Activated T-cell treated with anti-CD3 and anti-CD28 coated beads, Interleukin-2, amount 50 U/mL, for 1 hour (primary cell): Measurements from ENCODE around the gene STAB1.

Experiments
- DNase-seq: peaks from one replicate; pipeline ENCODE4 v3.0.0-alpha.2; 2020

STAB1 gene

GRCh38 chr3:52458031-52458760, 36.9 kb upstream of the STAB1 start:
- DNase-seq = no peak

- DNase-seq = no peak
These were observed 36.2 kb upstream of the STAB1 start for GRCh38 chr3:52458770-52459545.

- no peak for DNase-seq
These were observed 33.3 kb upstream of the STAB1 start for GRCh38 chr3:52461874-52462273.

- no peak for DNase-seq
These were observed 31.7 kb upstream of the STAB1 start for GRCh38 chr3:52463416-52463815.

GRCh38 chr3:52468336-52468735, 26.8 kb upstream of the STAB1 start:
- no peak for DNase-seq

DNA sequence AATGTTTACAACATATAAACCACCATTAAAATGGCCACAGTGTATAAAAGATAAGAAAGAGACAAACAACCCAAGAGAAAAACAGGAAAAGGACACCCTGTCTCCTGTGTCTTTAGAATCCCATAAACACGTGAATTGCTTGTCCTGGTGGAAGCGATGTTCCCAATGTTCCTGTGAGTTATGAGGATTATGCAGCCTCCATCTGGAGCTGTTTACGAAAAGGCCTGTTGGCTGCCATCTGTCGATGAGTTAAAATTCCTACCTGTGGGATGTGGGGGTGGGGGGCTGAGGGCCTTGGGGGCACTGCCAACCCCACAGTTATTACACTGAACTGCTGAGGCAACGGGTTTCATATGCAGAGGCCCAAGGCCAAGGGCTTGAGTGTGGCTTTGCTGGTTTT, 26.1 kb upstream of the STAB1 start:
- no peak for DNase-seq

- DNase-seq = no peak
These were observed 24.2 kb upstream of the STAB1 start for GRCh38 chr3:52470920-52471319.

GRCh38 chr3:52471371-52472238, 23.5 kb upstream of the STAB1 start:
- DNase-seq = peak; percentile 39

DNA sequence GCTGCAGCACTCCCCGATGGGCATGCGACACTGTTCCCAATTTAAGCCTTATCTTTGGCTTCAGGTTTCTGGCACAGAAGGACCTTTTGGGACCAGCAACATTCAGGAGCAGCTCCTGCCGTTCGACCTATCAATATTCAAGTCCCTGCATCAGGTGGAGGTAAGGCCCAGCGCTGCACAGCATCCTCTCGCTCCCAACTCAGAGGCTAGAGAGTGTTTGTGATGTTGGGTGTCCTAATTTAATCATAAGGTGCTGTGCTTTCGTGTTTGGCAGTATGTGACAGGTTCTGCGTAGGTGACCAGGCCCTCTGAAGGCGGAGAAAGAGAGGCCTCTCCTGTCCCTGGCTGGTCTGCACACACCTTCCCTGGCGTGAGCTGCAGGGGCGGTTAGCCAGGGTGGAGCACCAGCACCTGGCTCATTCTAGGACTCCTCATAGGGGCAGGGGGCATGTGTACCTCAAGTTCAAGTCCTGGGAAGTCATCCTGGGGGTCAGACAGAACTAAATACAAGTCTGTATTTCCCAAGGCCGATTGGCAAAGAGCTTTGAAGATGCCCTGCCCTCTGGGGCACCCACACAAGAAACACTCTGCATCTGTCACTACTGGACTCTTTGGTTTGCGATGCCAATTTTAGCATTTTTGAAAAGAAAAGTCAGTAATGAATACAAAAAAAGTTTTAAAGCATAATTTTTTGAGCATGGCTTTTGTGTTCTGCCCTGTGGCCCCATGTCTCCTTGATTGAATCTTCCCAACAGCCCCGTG, 22.7 kb upstream of the STAB1 start:
- DNase-seq = no peak

DNA sequence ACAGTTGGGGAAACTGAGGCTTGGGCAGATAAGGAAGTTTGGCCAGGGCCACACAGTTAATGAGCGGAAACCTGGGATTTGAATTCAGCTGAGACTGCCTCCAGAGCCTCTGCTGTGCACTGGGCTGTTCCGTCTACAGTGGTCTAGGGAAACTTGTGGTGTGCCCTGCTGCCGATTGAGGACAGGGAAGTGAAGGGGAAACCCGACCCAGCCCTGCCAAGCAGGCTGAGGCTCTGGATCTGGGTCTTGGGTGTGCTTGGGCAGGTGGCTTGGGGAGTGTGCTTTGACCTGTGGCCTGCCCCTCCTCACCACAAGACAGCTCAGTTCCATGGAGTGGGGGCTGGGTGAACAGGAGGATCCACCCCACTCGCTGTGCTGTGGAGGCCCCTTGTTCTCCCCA, 22.1 kb upstream of the STAB1 start:
- no peak for DNase-seq

GRCh38 chr3:52477076-52477795, 17.9 kb upstream of the STAB1 start:
- no peak for DNase-seq

GRCh38 chr3:52477796-52478095, 17.4 kb upstream of the STAB1 start:
- DNase-seq = no peak

GRCh38 chr3:52479037-52479876, 15.9 kb upstream of the STAB1 start:
- no peak for DNase-seq

GRCh38 chr3:52479877-52480575, 15.1 kb upstream of the STAB1 start:
- DNase-seq = no peak

- DNase-seq = no peak
These were observed 14.1 kb upstream of the STAB1 start for GRCh38 chr3:52480768-52481715.

GRCh38 chr3:52481819-52482521, 13.2 kb upstream of the STAB1 start:
- no peak for DNase-seq

- no peak for DNase-seq
These were observed 12.1 kb upstream of the STAB1 start for GRCh38 chr3:52483081-52483480.

DNA sequence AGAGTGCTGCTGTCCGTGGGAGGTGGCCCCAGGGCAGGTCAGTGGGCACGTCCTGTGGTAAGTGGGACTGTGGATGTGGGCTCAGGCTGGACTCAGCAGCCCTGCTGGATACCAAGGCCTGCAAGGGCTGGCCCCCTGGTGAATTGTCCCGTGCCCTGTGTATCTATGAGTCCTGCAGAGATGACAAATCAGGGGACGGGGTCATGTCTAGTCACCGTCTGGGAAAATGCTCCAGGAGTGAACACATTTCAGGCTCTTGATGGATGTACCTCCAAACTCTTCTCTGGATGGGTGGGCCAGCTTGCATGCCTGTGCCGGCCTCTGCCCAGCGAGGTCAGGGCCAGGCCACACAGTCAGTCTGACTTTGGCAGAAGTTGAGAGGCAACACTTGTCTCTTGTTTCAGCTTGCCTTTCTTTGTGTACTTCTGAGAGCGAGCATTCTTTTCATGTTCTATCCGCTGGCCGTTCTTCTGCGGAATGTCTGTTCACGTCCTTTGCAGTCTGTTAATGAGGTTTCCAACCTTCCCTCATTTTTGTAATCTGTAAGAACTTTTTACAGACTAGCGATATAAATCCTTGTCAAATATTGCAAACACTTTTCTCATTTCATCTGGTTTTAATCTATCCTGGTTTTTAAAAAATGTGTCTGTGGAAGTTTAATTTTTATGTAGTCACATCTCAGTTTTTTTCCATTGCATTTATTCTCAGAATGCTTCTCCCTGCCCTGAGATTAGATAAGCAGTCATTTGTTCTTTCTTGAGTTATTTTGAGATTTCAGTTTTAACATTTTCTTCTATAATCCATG, 11.4 kb upstream of the STAB1 start:
- DNase-seq = no peak
